ENCODE measurements around the gene ADH1A.

DNA sequence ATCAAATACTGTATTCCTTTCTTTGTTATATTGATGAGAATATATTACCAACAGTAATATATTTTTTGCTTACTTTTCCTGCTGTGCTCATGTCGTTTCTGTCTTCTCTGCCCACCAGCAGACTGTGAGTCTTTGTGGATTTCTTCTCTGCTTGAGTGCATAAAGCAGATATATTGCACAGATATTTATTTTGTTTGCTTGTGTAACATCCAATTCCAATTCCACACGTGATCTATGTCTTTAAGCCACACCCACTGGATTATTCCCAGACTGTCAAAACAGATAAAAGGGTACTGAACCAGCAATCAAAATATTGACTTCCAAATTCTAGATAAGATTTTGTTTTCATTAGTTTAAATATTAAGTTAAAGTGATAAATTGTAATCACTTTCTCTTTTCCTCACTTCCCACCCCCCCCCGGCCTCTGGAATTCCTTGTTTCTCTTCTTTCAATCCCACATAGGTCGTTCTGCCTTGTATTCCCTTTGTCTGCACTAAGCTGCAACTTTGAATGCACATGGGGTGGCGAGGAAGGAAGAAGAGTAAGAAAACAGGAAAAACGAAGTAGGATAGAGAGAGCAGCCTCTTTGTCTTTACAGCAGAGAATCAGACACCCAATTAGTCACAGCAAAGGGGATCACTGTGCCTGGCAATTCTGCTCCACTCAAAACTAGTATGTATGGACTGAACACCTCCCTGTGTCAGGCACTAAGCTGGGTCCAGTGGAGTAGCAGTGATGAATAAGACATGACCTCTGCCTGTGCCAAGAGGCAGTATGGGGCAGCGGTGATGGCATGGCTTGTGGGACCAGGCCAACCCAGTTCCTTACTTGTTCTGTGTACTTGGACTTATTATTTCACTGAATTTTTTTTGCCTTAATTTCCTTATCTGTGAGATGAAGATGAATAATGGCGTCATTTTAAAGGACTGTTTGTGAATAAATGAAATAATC, 30.7 kb upstream of the ADH1A start, which contains the start of gene ADH1B:
- TF ChIP-seq CTCF (optimal IDR thresholded peaks at IDR 0.05 in 1 of 3, IDR thresholded peaks at IDR 0.05 in 1 of 3, conservative IDR thresholded peaks at IDR 0.05 in 1 of 3; ENCODE audit: extremely low read depth in 1 of 3, insufficient read depth in 2 of 3, low read length in 3 of 3) (no peak), EZH2 (IDR thresholded peaks at IDR 0.05; ENCODE audit: low read length) (no peak)

Data from keratinocyte (primary cell).